Loucy (cell line): ENCODE measurements around the gene ADAT3.

ENCODE experiments used
- EZH2phosphoT487 ChIP-seq: fragments of 200-600 bp; IDR thresholded peaks from 2 replicates; pipeline ENCODE4 v1.6.1; 2018; ENCODE audit warnings: antibody characterized with exemption, mild to moderate bottlenecking, moderate library complexity, borderline replicate concordance
- TF ChIP-seq, protein P1 (sequence below): fragments of 200-600 bp; sonication (generic); conservative IDR thresholded peaks from 2 replicates; pipeline ENCODE4 v1.5.1; 2014; ENCODE audit warnings: mild to moderate bottlenecking, antibody characterized with exemption, low read length

DNA sequence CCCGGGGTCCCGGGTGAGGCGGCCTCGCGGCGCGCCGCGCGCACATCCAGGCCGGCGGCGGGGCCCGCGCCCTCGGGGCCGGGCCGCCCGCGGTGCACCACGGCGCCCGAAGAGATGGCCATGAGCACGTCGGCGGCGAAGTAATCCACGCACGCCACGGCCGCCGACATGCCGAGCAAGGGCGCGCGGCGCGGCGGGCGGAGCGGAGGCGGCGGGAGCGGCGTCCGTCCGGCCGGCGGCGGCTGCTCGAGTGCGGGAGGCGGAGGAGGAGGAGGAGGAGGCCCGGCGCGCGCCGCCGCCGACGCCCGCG is 41.9 kb upstream of the ADAT3 start, which contains the start of gene KLF16:
- TF ChIP-seq, protein P1, sequence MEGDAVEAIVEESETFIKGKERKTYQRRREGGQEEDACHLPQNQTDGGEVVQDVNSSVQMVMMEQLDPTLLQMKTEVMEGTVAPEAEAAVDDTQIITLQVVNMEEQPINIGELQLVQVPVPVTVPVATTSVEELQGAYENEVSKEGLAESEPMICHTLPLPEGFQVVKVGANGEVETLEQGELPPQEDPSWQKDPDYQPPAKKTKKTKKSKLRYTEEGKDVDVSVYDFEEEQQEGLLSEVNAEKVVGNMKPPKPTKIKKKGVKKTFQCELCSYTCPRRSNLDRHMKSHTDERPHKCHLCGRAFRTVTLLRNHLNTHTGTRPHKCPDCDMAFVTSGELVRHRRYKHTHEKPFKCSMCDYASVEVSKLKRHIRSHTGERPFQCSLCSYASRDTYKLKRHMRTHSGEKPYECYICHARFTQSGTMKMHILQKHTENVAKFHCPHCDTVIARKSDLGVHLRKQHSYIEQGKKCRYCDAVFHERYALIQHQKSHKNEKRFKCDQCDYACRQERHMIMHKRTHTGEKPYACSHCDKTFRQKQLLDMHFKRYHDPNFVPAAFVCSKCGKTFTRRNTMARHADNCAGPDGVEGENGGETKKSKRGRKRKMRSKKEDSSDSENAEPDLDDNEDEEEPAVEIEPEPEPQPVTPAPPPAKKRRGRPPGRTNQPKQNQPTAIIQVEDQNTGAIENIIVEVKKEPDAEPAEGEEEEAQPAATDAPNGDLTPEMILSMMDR, result no peak
- TF ChIP-seq EZH2phosphoT487, result no peak
